ENCODE measurements around the gene SOWAHA. TPM values are rescaled to one million over a fixed set of nuclear protein-coding genes. Genes with fewer than 3 reads are reported as not detected.

The SOWAHA gene
- total RNA-seq, 1 experiment from 2014 or later: not detected

DNA sequence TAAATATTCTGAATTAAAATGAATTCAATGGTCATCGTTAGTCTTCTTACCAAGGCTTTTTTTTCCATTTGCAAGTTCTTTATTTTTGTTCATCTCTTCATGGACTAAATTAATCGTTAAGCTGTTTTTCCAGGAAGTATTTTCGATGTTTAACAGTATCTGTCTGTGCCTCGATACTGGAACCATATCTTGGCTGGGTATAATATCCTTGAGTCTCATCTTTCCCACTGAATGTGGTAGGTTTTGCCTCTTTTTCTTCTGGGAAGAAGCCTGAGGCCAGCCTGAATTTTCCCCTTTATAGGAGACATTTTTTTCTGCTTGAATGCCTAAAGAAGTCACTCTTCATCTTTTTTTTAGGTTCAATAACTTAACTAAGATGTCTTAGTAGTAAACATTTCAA lies 32.1 kb upstream of the SOWAHA start:
- CTCF ChIA-PET: no interaction called here
- BruUV-seq (replicated peaks): no TSS peak

GRCh38 chr5:132782101-132782500 lies 31.0 kb upstream of the SOWAHA start:
- no peak for TF ChIP-seq TCF7L2 (IDR thresholded peaks at IDR 0.05; ENCODE audit: low read depth, low read length)
- TF ChIP-seq, protein P1, sequence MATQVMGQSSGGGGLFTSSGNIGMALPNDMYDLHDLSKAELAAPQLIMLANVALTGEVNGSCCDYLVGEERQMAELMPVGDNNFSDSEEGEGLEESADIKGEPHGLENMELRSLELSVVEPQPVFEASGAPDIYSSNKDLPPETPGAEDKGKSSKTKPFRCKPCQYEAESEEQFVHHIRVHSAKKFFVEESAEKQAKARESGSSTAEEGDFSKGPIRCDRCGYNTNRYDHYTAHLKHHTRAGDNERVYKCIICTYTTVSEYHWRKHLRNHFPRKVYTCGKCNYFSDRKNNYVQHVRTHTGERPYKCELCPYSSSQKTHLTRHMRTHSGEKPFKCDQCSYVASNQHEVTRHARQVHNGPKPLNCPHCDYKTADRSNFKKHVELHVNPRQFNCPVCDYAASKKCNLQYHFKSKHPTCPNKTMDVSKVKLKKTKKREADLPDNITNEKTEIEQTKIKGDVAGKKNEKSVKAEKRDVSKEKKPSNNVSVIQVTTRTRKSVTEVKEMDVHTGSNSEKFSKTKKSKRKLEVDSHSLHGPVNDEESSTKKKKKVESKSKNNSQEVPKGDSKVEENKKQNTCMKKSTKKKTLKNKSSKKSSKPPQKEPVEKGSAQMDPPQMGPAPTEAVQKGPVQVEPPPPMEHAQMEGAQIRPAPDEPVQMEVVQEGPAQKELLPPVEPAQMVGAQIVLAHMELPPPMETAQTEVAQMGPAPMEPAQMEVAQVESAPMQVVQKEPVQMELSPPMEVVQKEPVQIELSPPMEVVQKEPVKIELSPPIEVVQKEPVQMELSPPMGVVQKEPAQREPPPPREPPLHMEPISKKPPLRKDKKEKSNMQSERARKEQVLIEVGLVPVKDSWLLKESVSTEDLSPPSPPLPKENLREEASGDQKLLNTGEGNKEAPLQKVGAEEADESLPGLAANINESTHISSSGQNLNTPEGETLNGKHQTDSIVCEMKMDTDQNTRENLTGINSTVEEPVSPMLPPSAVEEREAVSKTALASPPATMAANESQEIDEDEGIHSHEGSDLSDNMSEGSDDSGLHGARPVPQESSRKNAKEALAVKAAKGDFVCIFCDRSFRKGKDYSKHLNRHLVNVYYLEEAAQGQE (IDR thresholded peaks at IDR 0.05; ENCODE audit: insufficient read depth in 1 of 2, low read depth in 2 of 2, low read length in 1 of 2): no peak
- in situ Hi-C loops (cut with HindIII; ENCODE audit: low pct_unique_long_range_greater_than_20kb, low sequenced_read_pairs): no loop called here
- Histone ChIP-seq H3K4me1 (ENCODE audit: control insufficient read depth, insufficient read depth, low read length) (no peaks in the 10 kb centered on the region), H3K4me3 (ENCODE audit: low read depth in 2 of 2, low read length in 2 of 2) (no peak overlapping the region), H3K36me3 (ENCODE audit: control insufficient read depth, insufficient read depth, low read length) (no peaks in the 10 kb centered on the region), H3K27ac (ENCODE audit: low read length) (no peak overlapping the region), H3K9me3 (ENCODE audit: control insufficient read depth, insufficient read depth, low read depth, low read length) (no peaks in the 10 kb centered on the region), H3K27me3 (ENCODE audit: control insufficient read depth, insufficient read depth, low read length) (peaks cover 4% of the 10 kb centered on the region; the same call in 1 of the 2 replicates)
- BruUV-seq (replicated peaks): no TSS peak
- CTCF ChIA-PET: no interaction called here
- intact Hi-C loops (cut with micrococcal nuclease; ENCODE audit: unreplicated experiment): no loop called here
- no peak for ATAC-seq
- DNase-seq (ENCODE audit: low read depth, low spot score): no peak
- POLR2A ChIA-PET: no interaction called here

More for the DNA sequence above, 32.1 kb upstream of the SOWAHA start:
- no peak overlapping the region for H3K27ac ChIP-seq (ENCODE audit: low read length)
- peaks cover 2% of the 10 kb centered on the region; the same call in 1 of the 2 replicates for H3K4me1 ChIP-seq (ENCODE audit: control insufficient read depth, insufficient read depth, low read length)
- TF ChIP-seq SIN3A (IDR thresholded peaks at IDR 0.05; ENCODE audit: borderline replicate concordance, insufficient read depth, low read depth, low read length) (no peak), POLR2AphosphoS5 (IDR thresholded peaks at IDR 0.05; ENCODE audit: low read depth, low read length) (no peak), TCF7L2 (IDR thresholded peaks at IDR 0.05; ENCODE audit: low read depth, low read length) (no peak)
- TF ChIP-seq, protein P1 (IDR thresholded peaks at IDR 0.05; ENCODE audit: insufficient read depth in 1 of 2, low read depth in 2 of 2, low read length in 1 of 2): no peak
- TF ChIP-seq, protein P2, sequence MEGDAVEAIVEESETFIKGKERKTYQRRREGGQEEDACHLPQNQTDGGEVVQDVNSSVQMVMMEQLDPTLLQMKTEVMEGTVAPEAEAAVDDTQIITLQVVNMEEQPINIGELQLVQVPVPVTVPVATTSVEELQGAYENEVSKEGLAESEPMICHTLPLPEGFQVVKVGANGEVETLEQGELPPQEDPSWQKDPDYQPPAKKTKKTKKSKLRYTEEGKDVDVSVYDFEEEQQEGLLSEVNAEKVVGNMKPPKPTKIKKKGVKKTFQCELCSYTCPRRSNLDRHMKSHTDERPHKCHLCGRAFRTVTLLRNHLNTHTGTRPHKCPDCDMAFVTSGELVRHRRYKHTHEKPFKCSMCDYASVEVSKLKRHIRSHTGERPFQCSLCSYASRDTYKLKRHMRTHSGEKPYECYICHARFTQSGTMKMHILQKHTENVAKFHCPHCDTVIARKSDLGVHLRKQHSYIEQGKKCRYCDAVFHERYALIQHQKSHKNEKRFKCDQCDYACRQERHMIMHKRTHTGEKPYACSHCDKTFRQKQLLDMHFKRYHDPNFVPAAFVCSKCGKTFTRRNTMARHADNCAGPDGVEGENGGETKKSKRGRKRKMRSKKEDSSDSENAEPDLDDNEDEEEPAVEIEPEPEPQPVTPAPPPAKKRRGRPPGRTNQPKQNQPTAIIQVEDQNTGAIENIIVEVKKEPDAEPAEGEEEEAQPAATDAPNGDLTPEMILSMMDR (IDR thresholded peaks at IDR 0.05): no peak
- POLR2A ChIA-PET: no interaction called here
- DNase-seq (ENCODE audit: low read depth, low spot score): no peak
- no peak for ATAC-seq
- peaks cover 4% of the 10 kb centered on the region; the same call in 1 of the 2 replicates for H3K27me3 ChIP-seq (ENCODE audit: control insufficient read depth, insufficient read depth, low read length)
- intact Hi-C loops (cut with micrococcal nuclease; ENCODE audit: unreplicated experiment) (no loop called here), in situ Hi-C loops (cut with HindIII; ENCODE audit: low pct_unique_long_range_greater_than_20kb, low sequenced_read_pairs) (no loop called here)
- no peaks in the 10 kb centered on the region for H3K9me3 ChIP-seq (ENCODE audit: control insufficient read depth, insufficient read depth, low read depth, low read length)
- no peaks in the 10 kb centered on the region for H3K36me3 ChIP-seq (ENCODE audit: control insufficient read depth, insufficient read depth, low read length)
- no peak overlapping the region for H3K4me3 ChIP-seq (ENCODE audit: low read depth in 2 of 2, low read length in 2 of 2)

Measured in Panc1 (cell line).